H7 (cell line): Measurements from ENCODE around the gene CCDC57. TPM values are rescaled to one million over a fixed set of nuclear protein-coding genes. Genes with fewer than 3 reads are reported as not detected.

ENCODE experiments used
- total RNA-seq: library from RNA; depleted of rRNA; stranded (reverse); fragments of >200 nt; shearing (Covaris generic); gene quantifications from 2 replicates; pipeline ENCODE4 v1.2.3, GENCODE V29; 2014; rRNA removed

CCDC57 gene
- total RNA-seq, 1 experiment from 2014 or later: 3.7 TPM

Other genes starting within 250 kb of the CCDC57 start
- 62.1 and 65.8 TPM in 2 replicates for gene ASPSCR1, start 235.2 kb downstream of the CCDC57 start, total RNA-seq
- gene CENPX, start 190.0 kb downstream of the CCDC57 start, total RNA-seq: 171 and 247 TPM in 2 replicates
- gene LRRC45, start 189.5 kb downstream of the CCDC57 start, total RNA-seq: 45.2 and 46.5 TPM in 2 replicates
- 155 and 175 TPM in 2 replicates for gene RAC3, start 181.2 kb downstream of the CCDC57 start, total RNA-seq
- gene DCXR, start 175.1 kb downstream of the CCDC57 start, total RNA-seq: 72.7 and 110 TPM in 2 replicates
- 43.0 and 50.8 TPM in 2 replicates for gene RFNG, start 161.0 kb downstream of the CCDC57 start, total RNA-seq
- gene GPS1, start 160.9 kb downstream of the CCDC57 start, total RNA-seq: 205 and 248 TPM in 2 replicates
- 114 and 129 TPM in 2 replicates for gene DUS1L, start 147.0 kb downstream of the CCDC57 start, total RNA-seq
- gene FASN, start 114.6 kb downstream of the CCDC57 start, total RNA-seq: 201 and 257 TPM in 2 replicates
- 31.2 and 52.0 TPM in 2 replicates for gene SLC16A3, start 16.2 kb upstream of the CCDC57 start, total RNA-seq
- 31.7 and 37.3 TPM in 2 replicates for gene CSNK1D, start 60.9 kb upstream of the CCDC57 start, total RNA-seq
- gene CD7, start 104.8 kb upstream of the CCDC57 start, total RNA-seq: 0.38 and 1.7 TPM in 2 replicates
- gene SECTM1, start 120.9 kb upstream of the CCDC57 start, total RNA-seq: 0.44 and 0.94 TPM in 2 replicates
- gene TEX19, start 146.4 kb upstream of the CCDC57 start, total RNA-seq: 1.1 and 1.9 TPM in 2 replicates
- not detected in 2 replicates for gene UTS2R, start 158.9 kb upstream of the CCDC57 start, total RNA-seq
- gene HEXD, start 205.5 kb upstream of the CCDC57 start, total RNA-seq: 16.6 and 24.6 TPM in 2 replicates
- gene OGFOD3, start 205.7 kb upstream of the CCDC57 start, total RNA-seq: 26.2 and 28.6 TPM in 2 replicates
- gene CYBC1, start 237.9 kb upstream of the CCDC57 start, total RNA-seq: 62.8 and 76.1 TPM in 2 replicates
- 42.2 and 49.9 TPM in 2 replicates for gene NARF, start 245.9 kb upstream of the CCDC57 start, total RNA-seq